ENCODE measurements around the gene RPL18. TPM values are rescaled to one million over a fixed set of nuclear protein-coding genes. Genes with fewer than 3 reads are reported as not detected.

RPL18 gene
- total and polyA plus RNA-seq, 4 donors: 276 to 830 (median 586) TPM

DNA sequence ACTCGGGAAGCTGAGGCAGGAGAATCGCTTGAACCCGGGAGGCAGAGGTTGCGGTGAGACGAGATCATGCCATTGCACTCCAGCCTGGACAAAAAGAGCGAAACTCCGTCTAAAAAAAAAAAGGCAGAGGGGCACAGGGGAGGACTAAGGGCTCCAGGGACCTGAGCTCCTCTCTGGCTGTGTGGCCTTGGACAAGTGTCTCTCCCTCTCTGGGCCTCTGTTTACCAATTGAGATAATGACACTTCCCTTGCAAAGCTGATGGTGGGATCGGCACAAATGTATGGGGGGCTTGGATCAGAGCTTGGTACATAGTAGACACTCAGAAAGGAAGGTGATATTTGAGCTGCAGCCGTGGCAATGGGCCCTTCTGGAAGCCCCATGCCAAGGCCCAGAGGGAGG, 23.8 kb downstream of the RPL18 start:
- Histone ChIP-seq H3K36me3 (ENCODE audit: control insufficient read depth in 4 of 4, insufficient read depth in 3 of 4, low read depth in 1 of 4, low read length in 3 of 4) (no peaks in the 10 kb centered on the region), H3K9ac (ENCODE audit: low read depth in 1 of 2, low read length in 2 of 2) (no peak overlapping the region), H3K27ac (ENCODE audit: low read depth in 1 of 2, low read length in 2 of 2) (no peak overlapping the region), H3K4me3 (ENCODE audit: low read depth in 1 of 3, low read length in 3 of 3) (no peak overlapping the region), H3K4me1 (ENCODE audit: control insufficient read depth in 4 of 4, insufficient read depth in 4 of 4, low read length in 3 of 4) (no peaks in the 10 kb centered on the region), H3K27me3 (ENCODE audit: control insufficient read depth in 4 of 4, insufficient read depth in 4 of 4, low read length in 3 of 4) (no peaks in the 10 kb centered on the region), H3K9me3 (ENCODE audit: control insufficient read depth in 4 of 4, low read length in 3 of 4) (no peaks in the 10 kb centered on the region)
- no peak for DNase-seq (ENCODE audit: low spot score)
- WGBS: 92% methylated on average over 9 of the region's 9 CpGs
- no peak for TF ChIP-seq FOXA1 (IDR thresholded peaks at IDR 0.05)
- no peak for TF ChIP-seq RXRA (IDR thresholded peaks at IDR 0.05)
- TF ChIP-seq, protein P1, sequence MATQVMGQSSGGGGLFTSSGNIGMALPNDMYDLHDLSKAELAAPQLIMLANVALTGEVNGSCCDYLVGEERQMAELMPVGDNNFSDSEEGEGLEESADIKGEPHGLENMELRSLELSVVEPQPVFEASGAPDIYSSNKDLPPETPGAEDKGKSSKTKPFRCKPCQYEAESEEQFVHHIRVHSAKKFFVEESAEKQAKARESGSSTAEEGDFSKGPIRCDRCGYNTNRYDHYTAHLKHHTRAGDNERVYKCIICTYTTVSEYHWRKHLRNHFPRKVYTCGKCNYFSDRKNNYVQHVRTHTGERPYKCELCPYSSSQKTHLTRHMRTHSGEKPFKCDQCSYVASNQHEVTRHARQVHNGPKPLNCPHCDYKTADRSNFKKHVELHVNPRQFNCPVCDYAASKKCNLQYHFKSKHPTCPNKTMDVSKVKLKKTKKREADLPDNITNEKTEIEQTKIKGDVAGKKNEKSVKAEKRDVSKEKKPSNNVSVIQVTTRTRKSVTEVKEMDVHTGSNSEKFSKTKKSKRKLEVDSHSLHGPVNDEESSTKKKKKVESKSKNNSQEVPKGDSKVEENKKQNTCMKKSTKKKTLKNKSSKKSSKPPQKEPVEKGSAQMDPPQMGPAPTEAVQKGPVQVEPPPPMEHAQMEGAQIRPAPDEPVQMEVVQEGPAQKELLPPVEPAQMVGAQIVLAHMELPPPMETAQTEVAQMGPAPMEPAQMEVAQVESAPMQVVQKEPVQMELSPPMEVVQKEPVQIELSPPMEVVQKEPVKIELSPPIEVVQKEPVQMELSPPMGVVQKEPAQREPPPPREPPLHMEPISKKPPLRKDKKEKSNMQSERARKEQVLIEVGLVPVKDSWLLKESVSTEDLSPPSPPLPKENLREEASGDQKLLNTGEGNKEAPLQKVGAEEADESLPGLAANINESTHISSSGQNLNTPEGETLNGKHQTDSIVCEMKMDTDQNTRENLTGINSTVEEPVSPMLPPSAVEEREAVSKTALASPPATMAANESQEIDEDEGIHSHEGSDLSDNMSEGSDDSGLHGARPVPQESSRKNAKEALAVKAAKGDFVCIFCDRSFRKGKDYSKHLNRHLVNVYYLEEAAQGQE (IDR thresholded peaks at IDR 0.05): no peak
- TF ChIP-seq RAD21 (IDR thresholded peaks at IDR 0.05): no peak
- TF ChIP-seq SP1 (IDR thresholded peaks at IDR 0.05): no peak
- TF ChIP-seq YY1 (IDR thresholded peaks at IDR 0.05): no peak
- TF ChIP-seq EGR1 (IDR thresholded peaks at IDR 0.05; ENCODE audit: low read depth in 2 of 2): no peak
- no peak for TF ChIP-seq TAF1 (conservative IDR thresholded peaks at IDR 0.05)
- TF ChIP-seq, protein P2, sequence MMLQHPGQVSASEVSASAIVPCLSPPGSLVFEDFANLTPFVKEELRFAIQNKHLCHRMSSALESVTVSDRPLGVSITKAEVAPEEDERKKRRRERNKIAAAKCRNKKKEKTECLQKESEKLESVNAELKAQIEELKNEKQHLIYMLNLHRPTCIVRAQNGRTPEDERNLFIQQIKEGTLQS (IDR thresholded peaks at IDR 0.05): no peak
- TF ChIP-seq, protein P3, sequence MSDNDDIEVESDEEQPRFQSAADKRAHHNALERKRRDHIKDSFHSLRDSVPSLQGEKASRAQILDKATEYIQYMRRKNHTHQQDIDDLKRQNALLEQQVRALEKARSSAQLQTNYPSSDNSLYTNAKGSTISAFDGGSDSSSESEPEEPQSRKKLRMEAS (IDR thresholded peaks at IDR 0.05): no peak
- no peak for TF ChIP-seq FOXA2 (IDR thresholded peaks at IDR 0.05)
- TF ChIP-seq HNF4G (IDR thresholded peaks at IDR 0.05): no peak
- no peak for TF ChIP-seq JUND (IDR thresholded peaks at IDR 0.05)
- TF ChIP-seq, protein P4, sequence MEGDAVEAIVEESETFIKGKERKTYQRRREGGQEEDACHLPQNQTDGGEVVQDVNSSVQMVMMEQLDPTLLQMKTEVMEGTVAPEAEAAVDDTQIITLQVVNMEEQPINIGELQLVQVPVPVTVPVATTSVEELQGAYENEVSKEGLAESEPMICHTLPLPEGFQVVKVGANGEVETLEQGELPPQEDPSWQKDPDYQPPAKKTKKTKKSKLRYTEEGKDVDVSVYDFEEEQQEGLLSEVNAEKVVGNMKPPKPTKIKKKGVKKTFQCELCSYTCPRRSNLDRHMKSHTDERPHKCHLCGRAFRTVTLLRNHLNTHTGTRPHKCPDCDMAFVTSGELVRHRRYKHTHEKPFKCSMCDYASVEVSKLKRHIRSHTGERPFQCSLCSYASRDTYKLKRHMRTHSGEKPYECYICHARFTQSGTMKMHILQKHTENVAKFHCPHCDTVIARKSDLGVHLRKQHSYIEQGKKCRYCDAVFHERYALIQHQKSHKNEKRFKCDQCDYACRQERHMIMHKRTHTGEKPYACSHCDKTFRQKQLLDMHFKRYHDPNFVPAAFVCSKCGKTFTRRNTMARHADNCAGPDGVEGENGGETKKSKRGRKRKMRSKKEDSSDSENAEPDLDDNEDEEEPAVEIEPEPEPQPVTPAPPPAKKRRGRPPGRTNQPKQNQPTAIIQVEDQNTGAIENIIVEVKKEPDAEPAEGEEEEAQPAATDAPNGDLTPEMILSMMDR (IDR thresholded peaks at IDR 0.05; ENCODE audit: low read depth, low read length, missing input control): no peak

DNA sequence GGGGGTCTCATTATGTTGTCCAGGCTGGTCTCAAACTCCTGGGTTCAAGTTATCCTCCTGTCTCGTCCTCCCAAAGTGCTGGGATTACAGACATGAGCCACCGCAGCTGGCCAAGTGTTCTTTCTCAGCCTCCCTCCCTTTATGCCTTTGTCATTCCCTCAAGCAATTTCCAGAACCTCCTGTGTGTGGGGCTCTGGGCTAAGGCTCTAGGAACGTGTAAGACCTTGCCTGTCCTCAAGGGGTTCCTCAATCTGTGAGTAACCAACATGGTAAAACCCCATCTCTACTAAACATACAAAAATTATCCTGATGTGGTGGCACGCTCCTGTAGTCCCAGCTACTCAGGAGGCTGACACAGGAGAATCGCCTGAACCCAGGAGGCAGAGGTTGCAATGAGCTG, 28.0 kb downstream of the RPL18 start:
- TF ChIP-seq, protein P1 (IDR thresholded peaks at IDR 0.05): no peak
- TF ChIP-seq RXRA (IDR thresholded peaks at IDR 0.05): no peak
- TF ChIP-seq TAF1 (conservative IDR thresholded peaks at IDR 0.05): no peak
- no peak for TF ChIP-seq EGR1 (IDR thresholded peaks at IDR 0.05; ENCODE audit: low read depth in 2 of 2)
- TF ChIP-seq HNF4G (IDR thresholded peaks at IDR 0.05): no peak
- H3K36me3 ChIP-seq (ENCODE audit: control insufficient read depth in 4 of 4, insufficient read depth in 3 of 4, low read depth in 1 of 4, low read length in 3 of 4): no peaks in the 10 kb centered on the region
- no peaks in the 10 kb centered on the region for H3K4me1 ChIP-seq (ENCODE audit: control insufficient read depth in 4 of 4, insufficient read depth in 4 of 4, low read length in 3 of 4)
- no peaks in the 10 kb centered on the region for H3K27me3 ChIP-seq (ENCODE audit: control insufficient read depth in 4 of 4, insufficient read depth in 4 of 4, low read length in 3 of 4)
- no peak overlapping the region for H3K9ac ChIP-seq (ENCODE audit: low read depth in 1 of 2, low read length in 2 of 2)
- WGBS: 83% methylated on average over 5 of the region's 5 CpGs
- DNase-seq (ENCODE audit: low spot score): no peak
- no peaks in the 10 kb centered on the region for H3K9me3 ChIP-seq (ENCODE audit: control insufficient read depth in 4 of 4, low read length in 3 of 4)
- no peak overlapping the region for H3K27ac ChIP-seq (ENCODE audit: low read depth in 1 of 2, low read length in 2 of 2)
- H3K4me3 ChIP-seq (ENCODE audit: low read depth in 1 of 3, low read length in 3 of 3): no peak overlapping the region
